Muscle of leg (tissue), 11 donors: ENCODE measurements around the gene ZBTB20. TPM values are rescaled to one million over a fixed set of nuclear protein-coding genes. Genes with fewer than 3 reads are reported as not detected.

ENCODE experiments used
- DNase-seq: peaks from one replicate; pipeline ENCODE4 v3.0.0; 2013
- H3K27ac ChIP-seq: one replicate; pipeline ENCODE4 v1.5.1; 2013; ENCODE audit warnings: mild to moderate bottlenecking, low read length, control low read depth
- H3K27me3 ChIP-seq: one replicate; pipeline ENCODE4 v1.6.1; 2013; ENCODE audit warnings: low read length; ENCODE audit not compliant: control insufficient read depth, insufficient read depth
- H3K36me3 ChIP-seq: one replicate; pipeline ENCODE4 v1.6.1; 2013; ENCODE audit warnings: low read length; ENCODE audit not compliant: control insufficient read depth, insufficient read depth
- H3K4me1 ChIP-seq: one replicate; pipeline ENCODE4 v1.6.1; 2013; ENCODE audit warnings: low read length; ENCODE audit not compliant: control insufficient read depth, insufficient read depth
- H3K4me3 ChIP-seq: one replicate; pipeline ENCODE4 v1.5.1; 2013; ENCODE audit warnings: low read length, control low read depth
- H3K9me3 ChIP-seq: replicated peaks from 2 replicates; pipeline ENCODE4 v1.6.1; 2013; ENCODE audit warnings: low read depth, low read length; ENCODE audit not compliant: control insufficient read depth
- WGBS: methylation state at CpG from one replicate; pipeline ENCODE4 v1.1.5; 2013; ENCODE audit warnings: missing lambda C conversion rate; ENCODE audit not compliant: insufficient coverage; 5-methylcytosine and 5-hydroxymethylcytosine counted together
- polyA plus RNA-seq, 8 donors: library from polyadenylated mRNA; unstranded; fragments of 120-200 nt; gene quantifications; one replicate each; pipeline versions ENCODE4 v1.2.1 to v1.2.3, GENCODE V29; 2013; ENCODE audit warnings: inconsistent platforms in 1 of 8, low replicate concordance in 1 of 8; ENCODE audit not compliant: insufficient read length in 8 of 8, insufficient read depth in 1 of 8
- total RNA-seq: library from RNA; stranded (reverse); fragments of 120-200 nt; gene quantifications from one replicate; pipeline ENCODE4 v1.2.4, GENCODE V29; 2013

Gene ZBTB20
- total and polyA plus RNA-seq, 9 donors = 1.0 to 16.6 (median 2.8) TPM

DNA sequence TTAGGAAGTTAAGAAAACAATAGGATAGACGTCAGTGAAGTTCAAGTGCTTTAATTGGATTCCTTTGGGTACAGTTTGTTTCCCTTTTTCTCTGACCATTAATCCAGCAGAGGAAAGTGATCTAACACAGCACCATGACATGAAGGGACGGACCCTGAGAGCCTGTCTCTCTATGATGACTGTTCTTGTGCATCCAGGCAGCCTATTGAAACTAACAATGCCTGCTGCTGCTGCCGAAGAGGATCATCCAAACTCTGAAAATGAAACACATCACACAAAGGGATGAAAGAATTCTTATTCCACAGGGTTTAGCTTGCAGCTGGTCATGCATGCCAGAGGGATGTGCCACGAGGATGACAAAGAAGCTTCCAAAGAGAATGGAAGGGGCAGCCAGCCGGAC lies 75.5 kb downstream of the ZBTB20 start:
- peak; percentile 27 for DNase-seq
- Histone ChIP-seq H3K27ac (peak overlapping the region; percentile 23), H3K36me3 (peaks cover 2% of the 10 kb centered on the region), H3K4me3 (no peak overlapping the region), H3K4me1 (peaks cover 2% of the 10 kb centered on the region), H3K9me3 (peaks cover under 1% of the 10 kb centered on the region), H3K27me3 (no peaks in the 10 kb centered on the region)
- 50% methylated on average over 1 of the region's 5 CpGs for WGBS

DNA sequence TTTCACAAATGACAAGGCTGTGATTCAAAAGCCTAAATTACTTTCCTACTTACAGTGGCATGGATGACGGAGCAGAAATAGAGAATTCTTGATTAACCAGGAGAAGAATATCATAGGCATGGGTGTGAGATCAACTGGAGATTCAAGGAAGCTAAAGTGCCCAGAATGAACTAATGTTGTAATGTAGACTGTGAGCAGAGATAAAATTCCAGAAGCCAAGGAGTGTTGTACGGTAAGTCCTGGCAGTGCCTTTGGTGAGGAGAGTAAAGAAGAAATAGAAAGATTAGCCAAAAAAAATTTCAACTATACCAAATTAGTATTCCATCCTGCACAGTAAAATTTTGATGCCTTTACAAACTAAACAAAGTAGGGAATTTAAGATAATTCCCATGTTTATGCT lies 75.9 kb downstream of the ZBTB20 start:
- H3K36me3 ChIP-seq = peaks cover 2% of the 10 kb centered on the region
- 100% methylated on average over 1 of the region's 2 CpGs for WGBS
- H3K27ac ChIP-seq = no peak overlapping the region
- no peaks in the 10 kb centered on the region for H3K9me3 ChIP-seq
- no peak for DNase-seq
- H3K4me1 ChIP-seq = peaks cover 2% of the 10 kb centered on the region
- H3K27me3 ChIP-seq = no peaks in the 10 kb centered on the region
- no peak overlapping the region for H3K4me3 ChIP-seq

DNA sequence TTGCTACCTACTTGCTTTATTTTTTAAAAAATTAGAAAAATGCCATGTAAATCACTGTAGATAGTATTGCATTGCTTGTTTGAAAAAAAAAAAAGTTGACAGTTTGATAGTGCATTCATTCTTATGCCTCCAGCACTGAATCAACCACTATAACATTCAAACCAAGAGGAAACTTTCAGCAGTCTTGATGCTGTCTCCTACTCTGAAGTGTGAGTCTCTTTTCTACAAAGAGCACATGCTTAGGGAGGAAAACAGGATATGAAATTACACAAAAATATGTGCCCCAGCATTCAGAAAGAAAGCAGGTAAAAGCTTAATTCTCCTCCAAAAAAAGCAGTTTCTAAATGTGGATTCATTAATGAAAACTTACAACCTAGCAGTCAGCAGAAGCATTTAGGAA lies 78.3 kb downstream of the ZBTB20 start:
- Histone ChIP-seq H3K27ac (no peak overlapping the region), H3K27me3 (no peaks in the 10 kb centered on the region), H3K9me3 (no peaks in the 10 kb centered on the region), H3K36me3 (peaks cover 2% of the 10 kb centered on the region), H3K4me1 (peaks cover 2% of the 10 kb centered on the region), H3K4me3 (no peak overlapping the region)
- no peak for DNase-seq

DNA sequence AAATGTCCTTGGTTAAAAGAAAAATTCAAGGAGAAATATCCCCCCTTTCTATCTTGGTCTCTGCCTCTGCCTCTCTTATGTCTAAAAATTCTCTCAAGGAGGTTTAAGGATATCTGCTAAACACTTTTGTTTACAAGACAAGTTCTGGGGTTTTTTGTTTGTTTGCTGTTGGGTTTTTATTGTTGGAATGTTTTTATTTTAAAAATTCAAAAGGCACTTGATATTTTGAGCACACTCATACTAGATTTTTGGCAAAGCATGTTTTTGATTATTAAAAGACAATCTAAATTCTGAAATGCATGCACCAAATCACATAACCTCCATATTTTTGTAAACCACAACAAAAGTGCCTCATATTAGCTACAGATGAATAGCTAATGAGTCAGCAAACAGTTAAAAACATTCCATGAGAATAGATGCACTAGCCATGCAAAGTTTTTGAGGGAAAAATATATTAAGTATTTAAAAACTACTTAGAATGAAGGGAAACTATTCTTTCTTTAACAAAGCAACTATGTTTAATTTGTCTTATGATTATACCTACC lies 84.6 kb downstream of the ZBTB20 start:
- Histone ChIP-seq H3K27ac (no peak overlapping the region), H3K27me3 (no peaks in the 10 kb centered on the region), H3K36me3 (no peaks in the 10 kb centered on the region), H3K4me3 (no peak overlapping the region), H3K9me3 (no peaks in the 10 kb centered on the region), H3K4me1 (no peaks in the 10 kb centered on the region)
- DNase-seq = no peak

DNA sequence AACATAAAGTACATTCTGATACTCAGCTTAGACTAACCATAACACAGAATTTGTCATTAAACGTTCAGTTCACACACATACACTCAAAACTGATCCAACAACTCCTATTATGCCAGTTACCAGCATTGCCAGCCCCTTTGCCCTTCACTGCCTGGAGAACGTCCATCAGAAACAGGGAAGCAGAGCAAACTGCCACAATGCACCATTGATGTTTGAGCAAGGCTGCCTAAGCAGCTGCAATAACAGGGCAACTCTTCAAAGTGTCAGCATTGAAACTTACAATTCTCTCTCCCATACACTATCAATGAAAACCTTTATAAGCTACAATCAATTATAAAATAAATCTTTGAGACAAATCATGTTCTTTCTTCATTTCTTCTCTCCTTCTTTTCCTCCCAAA lies 85.1 kb downstream of the ZBTB20 start:
- H3K4me1 ChIP-seq = no peaks in the 10 kb centered on the region
- no peaks in the 10 kb centered on the region for H3K36me3 ChIP-seq
- no peaks in the 10 kb centered on the region for H3K27me3 ChIP-seq
- no peak overlapping the region for H3K4me3 ChIP-seq
- H3K9me3 ChIP-seq = no peaks in the 10 kb centered on the region
- DNase-seq = peak; percentile 39
- no peak overlapping the region for H3K27ac ChIP-seq
- WGBS = 64% methylated on average over 2 of the region's 2 CpGs

DNA sequence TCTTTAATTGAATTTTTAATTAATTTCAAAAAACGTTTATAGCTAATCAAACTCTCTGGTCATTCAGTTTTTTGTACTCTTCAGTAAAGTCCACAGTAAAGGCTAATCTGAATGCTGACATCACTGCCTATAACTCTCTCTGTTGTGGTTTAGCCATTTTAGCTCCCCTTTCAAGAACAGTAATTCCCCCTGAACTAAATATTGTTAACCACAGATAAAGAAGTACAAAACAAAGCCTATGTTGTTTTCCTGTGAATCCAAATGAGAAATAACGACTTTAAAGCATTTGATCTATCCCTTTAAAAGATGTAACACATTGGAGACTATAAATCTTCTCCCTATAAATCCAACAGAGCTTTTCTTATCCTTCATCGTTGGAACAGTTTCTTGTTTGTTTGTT lies 94.2 kb downstream of the ZBTB20 start:
- WGBS = no CpG with 5 or more reads among the region's 3 CpGs
- Histone ChIP-seq H3K4me3 (no peak overlapping the region), H3K27me3 (no peaks in the 10 kb centered on the region), H3K27ac (no peak overlapping the region), H3K36me3 (no peaks in the 10 kb centered on the region), H3K4me1 (no peaks in the 10 kb centered on the region), H3K9me3 (no peaks in the 10 kb centered on the region)
- DNase-seq = no peak

DNA sequence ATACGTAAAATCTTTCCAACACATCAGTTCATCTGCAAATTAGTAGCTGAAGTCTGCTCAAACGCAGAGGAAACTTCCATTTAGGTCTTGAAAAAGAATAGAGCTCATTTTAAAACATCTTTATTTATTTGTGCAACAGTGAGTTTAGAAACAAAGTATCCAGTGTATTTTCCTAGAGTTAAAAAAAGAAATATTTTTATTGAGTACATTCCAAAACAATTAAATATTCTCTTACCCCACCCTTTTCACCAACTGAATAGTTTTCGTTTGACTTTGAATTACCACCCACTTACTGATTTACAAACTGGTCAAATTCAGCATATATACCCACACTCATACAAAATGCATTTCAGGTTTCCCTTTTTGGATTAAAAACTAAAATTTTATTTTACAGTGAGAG lies 104.7 kb downstream of the ZBTB20 start:
- no peak overlapping the region for H3K27ac ChIP-seq
- H3K36me3 ChIP-seq = no peaks in the 10 kb centered on the region
- no peaks in the 10 kb centered on the region for H3K4me1 ChIP-seq
- H3K9me3 ChIP-seq = no peaks in the 10 kb centered on the region
- no peak for DNase-seq
- no peak overlapping the region for H3K4me3 ChIP-seq
- 20% methylated on average over 1 of the region's 3 CpGs for WGBS
- H3K27me3 ChIP-seq = no peaks in the 10 kb centered on the region

DNA sequence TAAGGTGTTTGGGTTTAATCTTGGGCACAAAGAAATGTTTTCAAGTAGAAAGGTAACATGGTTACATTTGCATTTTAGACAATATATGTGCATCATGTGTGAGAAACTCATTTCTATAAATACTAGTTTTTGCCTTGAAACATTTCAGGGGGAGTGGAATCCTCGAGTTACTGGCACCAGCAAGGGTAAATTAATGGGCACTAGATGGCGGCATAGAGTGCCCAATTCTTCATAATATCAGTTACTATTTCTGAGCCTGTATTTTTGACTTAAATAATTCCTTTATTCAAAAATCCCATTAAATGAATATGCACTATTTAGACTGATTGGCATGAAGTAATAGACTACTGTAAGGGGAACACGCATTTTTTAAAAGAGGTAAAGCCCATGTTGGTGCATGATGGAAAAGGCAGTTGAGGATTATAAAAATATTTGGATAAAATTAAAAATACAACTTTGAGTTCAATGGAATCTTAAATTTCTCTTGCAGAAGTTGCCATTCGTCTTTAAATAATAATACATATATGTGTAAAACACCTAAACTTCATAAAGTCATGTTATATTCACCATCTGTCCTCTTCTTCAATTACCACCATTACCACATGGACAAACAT lies 106.3 kb downstream of the ZBTB20 start:
- H3K27me3 ChIP-seq = no peaks in the 10 kb centered on the region
- no peaks in the 10 kb centered on the region for H3K36me3 ChIP-seq
- H3K9me3 ChIP-seq = no peaks in the 10 kb centered on the region
- H3K4me3 ChIP-seq = no peak overlapping the region
- H3K4me1 ChIP-seq = no peaks in the 10 kb centered on the region
- WGBS = no CpG with 5 or more reads among the region's 4 CpGs
- peak; percentile 17 for DNase-seq
- H3K27ac ChIP-seq = no peak overlapping the region

DNA sequence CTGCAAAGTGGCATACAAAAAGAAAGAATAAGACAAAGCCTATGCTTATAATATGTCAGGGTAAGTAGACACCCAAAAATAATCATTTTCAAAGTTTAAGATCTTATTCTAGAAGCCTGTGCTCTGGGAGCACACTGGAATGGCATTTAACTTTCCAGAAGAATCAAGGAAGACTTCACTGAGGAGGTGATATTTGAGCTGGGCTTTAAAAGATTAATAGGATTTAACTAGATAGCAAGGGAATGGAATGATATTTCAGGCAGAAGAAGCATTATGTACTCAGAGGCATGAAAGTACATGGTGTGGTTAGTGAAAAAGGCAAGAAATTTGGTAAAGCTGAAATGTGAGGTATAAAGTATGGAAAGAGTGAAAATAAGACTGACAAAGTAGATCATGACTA lies 106.8 kb downstream of the ZBTB20 start:
- Histone ChIP-seq H3K27me3 (no peaks in the 10 kb centered on the region), H3K4me3 (no peak overlapping the region), H3K27ac (no peak overlapping the region), H3K4me1 (no peaks in the 10 kb centered on the region), H3K36me3 (no peaks in the 10 kb centered on the region), H3K9me3 (no peaks in the 10 kb centered on the region)
- DNase-seq = no peak

DNA sequence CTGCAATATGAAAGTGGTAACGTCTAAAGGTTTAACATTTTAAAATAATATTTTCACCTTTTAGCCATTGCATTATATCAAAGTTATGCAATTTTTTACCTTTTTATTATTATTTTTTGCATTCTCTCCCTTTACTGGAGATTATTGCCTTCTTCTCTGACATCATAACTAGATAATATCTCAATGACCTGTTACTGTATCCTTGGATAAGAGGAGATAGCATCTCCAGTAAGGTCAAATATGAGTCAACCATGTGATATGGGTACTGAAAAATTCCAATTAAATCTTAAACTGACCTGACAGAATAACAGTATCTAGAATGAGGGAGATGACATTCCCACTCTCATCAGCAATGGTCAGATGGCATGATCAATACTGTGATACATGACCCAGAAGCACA lies 108.3 kb downstream of the ZBTB20 start:
- Histone ChIP-seq H3K27me3 (no peaks in the 10 kb centered on the region), H3K27ac (no peak overlapping the region), H3K4me1 (no peaks in the 10 kb centered on the region), H3K36me3 (no peaks in the 10 kb centered on the region), H3K9me3 (peaks cover 3% of the 10 kb centered on the region), H3K4me3 (no peak overlapping the region)
- no CpG with 5 or more reads among the region's 1 CpG for WGBS
- DNase-seq = no peak

DNA sequence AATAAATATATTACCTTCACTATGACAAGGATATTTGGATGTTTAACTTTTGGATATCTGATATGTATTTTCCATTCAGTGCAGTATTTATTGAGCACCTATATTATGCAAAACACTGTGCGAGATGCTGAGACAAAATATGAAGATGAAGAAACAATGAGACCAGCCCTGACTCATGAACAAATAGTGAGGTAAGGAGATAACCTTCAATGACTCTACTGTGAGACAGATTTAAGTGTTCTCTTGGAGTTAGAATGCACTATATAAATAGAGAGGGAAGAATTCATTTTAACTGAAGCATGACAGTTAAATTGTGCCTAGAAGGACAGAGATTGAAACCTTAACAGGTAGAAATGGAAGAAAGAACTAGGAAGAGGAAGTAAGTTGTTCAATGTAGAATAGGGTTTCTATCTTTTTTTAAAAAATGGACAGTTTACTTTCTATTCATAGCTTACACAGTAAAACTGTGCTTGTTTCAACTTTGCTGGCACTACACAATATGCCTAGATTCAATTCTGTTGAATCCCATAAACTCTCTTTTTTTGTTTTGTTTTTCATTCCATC lies 124.2 kb downstream of the ZBTB20 start:
- H3K27ac ChIP-seq = no peak overlapping the region
- H3K36me3 ChIP-seq = no peaks in the 10 kb centered on the region
- no peaks in the 10 kb centered on the region for H3K9me3 ChIP-seq
- no peaks in the 10 kb centered on the region for H3K4me1 ChIP-seq
- no peak overlapping the region for H3K4me3 ChIP-seq
- no CpG with 5 or more reads among the region's 1 CpG for WGBS
- DNase-seq = no peak
- H3K27me3 ChIP-seq = no peaks in the 10 kb centered on the region
